Nephron progenitor cell (in vitro differentiated cells): Measurements from ENCODE around the gene PDXP.

ENCODE experiments used
- DNase-seq: peaks from one replicate; pipeline ENCODE4 v3.0.0; 2021
- H3K27ac Mint-ChIP-seq: 2 replicates; pipeline ENCODE4 v1.8.0; 2021; ENCODE audit warnings: mild to moderate bottlenecking, moderate library complexity, mixed read lengths
- H3K27me3 Mint-ChIP-seq: 2 replicates; pipeline ENCODE4 v1.8.0; 2021; ENCODE audit warnings: mild to moderate bottlenecking, low read depth, mixed read lengths; ENCODE audit not compliant: poor library complexity
- H3K36me3 Mint-ChIP-seq: 2 replicates; pipeline ENCODE4 v1.8.0; 2021; ENCODE audit warnings: low read depth, mixed read lengths
- H3K4me1 Mint-ChIP-seq: 2 replicates; pipeline ENCODE4 v1.8.0; 2021; ENCODE audit warnings: mixed read lengths
- H3K4me3 Mint-ChIP-seq: 2 replicates; pipeline ENCODE4 v1.8.0; 2021; ENCODE audit warnings: mild to moderate bottlenecking, moderate library complexity, mixed read lengths
- H3K9me3 Mint-ChIP-seq: 2 replicates; pipeline ENCODE4 v1.8.0; 2021; ENCODE audit warnings: mild to moderate bottlenecking, moderate library complexity, mixed read lengths
- CTCF ChIP-seq: fragments of 200-600 bp; sonication (generic); IDR thresholded peaks from 2 replicates; pipeline ENCODE4 v1.5.0; 2021; ENCODE audit warnings: antibody characterized with exemption

PDXP gene

GRCh38 chr22:37616201-37617083 lies 42.1 kb upstream of the PDXP start:
- H3K27ac Mint-ChIP-seq: no peak overlapping the region
- no peaks in the 10 kb centered on the region for H3K9me3 Mint-ChIP-seq
- peaks cover under 1% of the 10 kb centered on the region for H3K4me1 Mint-ChIP-seq
- TF ChIP-seq CTCF: no peak
- peaks cover 41% of the 10 kb centered on the region for H3K36me3 Mint-ChIP-seq
- no peaks in the 10 kb centered on the region for H3K27me3 Mint-ChIP-seq
- DNase-seq: no peak
- no peak overlapping the region for H3K4me3 Mint-ChIP-seq

GRCh38 chr22:37617431-37617830 lies 41.1 kb upstream of the PDXP start:
- H3K27me3 Mint-ChIP-seq: no peaks in the 10 kb centered on the region
- H3K4me1 Mint-ChIP-seq: no peaks in the 10 kb centered on the region
- DNase-seq: no peak
- no peak overlapping the region for H3K4me3 Mint-ChIP-seq
- no peak for TF ChIP-seq CTCF
- H3K36me3 Mint-ChIP-seq: peaks cover 41% of the 10 kb centered on the region
- H3K9me3 Mint-ChIP-seq: no peaks in the 10 kb centered on the region
- no peak overlapping the region for H3K27ac Mint-ChIP-seq

- DNase-seq: no peak
- Mint-ChIP-seq H3K9me3 (no peaks in the 10 kb centered on the region), H3K36me3 (peaks cover 35% of the 10 kb centered on the region), H3K4me3 (no peak overlapping the region), H3K27ac (no peak overlapping the region), H3K27me3 (no peaks in the 10 kb centered on the region), H3K4me1 (no peaks in the 10 kb centered on the region)
- no peak for TF ChIP-seq CTCF
These were observed 40.4 kb upstream of the PDXP start for GRCh38 chr22:37618072-37618656.

GRCh38 chr22:37618674-37619073 lies 39.8 kb upstream of the PDXP start:
- Mint-ChIP-seq H3K27me3 (no peaks in the 10 kb centered on the region), H3K4me1 (peaks cover 2% of the 10 kb centered on the region), H3K36me3 (peaks cover 32% of the 10 kb centered on the region), H3K9me3 (no peaks in the 10 kb centered on the region), H3K27ac (no peak overlapping the region), H3K4me3 (no peak overlapping the region)
- TF ChIP-seq CTCF: no peak
- DNase-seq: no peak

GRCh38 chr22:37619991-37620390 lies 38.5 kb upstream of the PDXP start:
- Mint-ChIP-seq H3K36me3 (peaks cover 24% of the 10 kb centered on the region), H3K27ac (no peak overlapping the region), H3K4me3 (no peak overlapping the region), H3K4me1 (peaks cover 12% of the 10 kb centered on the region), H3K9me3 (no peaks in the 10 kb centered on the region), H3K27me3 (no peaks in the 10 kb centered on the region)
- TF ChIP-seq CTCF: no peak
- DNase-seq: no peak
